Amygdala (tissue), 56 donors: ENCODE data around the gene C1orf105.

Source experiments
- DNase-seq, 56 donors: peaks; one replicate each; lab custom pipeline; 2025; lab: John Stamatoyannopoulos, UW

The C1orf105 gene

GRCh38 chr1:172394811-172395210, 25.7 kb upstream of the C1orf105 start:
- DNase-seq = no peak

GRCh38 chr1:172395576-172395975, 24.9 kb upstream of the C1orf105 start:
- DNase-seq = no peak

- no peak for DNase-seq
These were observed 23.3 kb upstream of the C1orf105 start for GRCh38 chr1:172397221-172397620.

DNA sequence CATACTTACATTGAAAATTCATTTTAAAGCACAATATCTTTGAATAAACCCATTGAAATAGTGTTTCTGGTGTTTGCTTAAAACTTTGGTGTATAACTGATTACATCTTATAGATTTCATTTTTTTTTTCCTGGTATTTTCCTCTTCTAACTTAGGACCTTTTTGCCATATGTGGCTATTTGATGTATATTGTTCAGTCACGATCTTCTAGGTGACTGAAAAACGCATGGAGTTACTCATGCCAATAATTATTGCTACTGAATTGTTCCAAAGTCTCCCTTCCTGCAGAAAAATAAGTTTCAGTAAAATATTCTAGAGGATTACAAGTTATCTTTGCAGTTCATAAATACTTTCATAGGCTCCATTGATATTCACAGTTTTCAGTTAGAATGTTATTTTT, 22.9 kb upstream of the C1orf105 start:
- DNase-seq = no peak

DNA sequence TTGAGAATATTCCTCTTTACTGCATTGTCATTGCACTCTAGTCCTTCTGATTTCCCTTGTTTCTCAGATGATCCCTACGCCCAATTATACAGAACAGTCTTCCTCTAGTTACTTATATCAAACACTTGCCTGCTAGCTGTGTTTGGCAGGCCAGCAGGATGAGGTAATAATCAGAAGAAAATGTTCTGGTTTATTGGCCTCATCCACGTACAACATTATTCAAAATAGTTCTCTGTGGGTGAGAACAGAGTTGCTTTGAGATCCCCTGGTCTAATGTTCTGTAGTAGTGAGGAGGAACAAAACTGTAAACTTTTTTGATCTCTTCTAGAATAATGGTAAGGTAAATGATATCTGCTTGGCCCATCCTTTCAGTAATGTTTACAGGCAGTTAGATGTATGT, 22.3 kb upstream of the C1orf105 start:
- no peak for DNase-seq

- DNase-seq = peak in 36 of 56 donors; percentile 5 to 74 (median 36)
These were observed 21.3 kb upstream of the C1orf105 start for GRCh38 chr1:172398970-172399755.

- no peak for DNase-seq
These were observed 20.4 kb upstream of the C1orf105 start for GRCh38 chr1:172399756-172400721.

GRCh38 chr1:172400722-172401105, 19.8 kb upstream of the C1orf105 start:
- no peak for DNase-seq

DNA sequence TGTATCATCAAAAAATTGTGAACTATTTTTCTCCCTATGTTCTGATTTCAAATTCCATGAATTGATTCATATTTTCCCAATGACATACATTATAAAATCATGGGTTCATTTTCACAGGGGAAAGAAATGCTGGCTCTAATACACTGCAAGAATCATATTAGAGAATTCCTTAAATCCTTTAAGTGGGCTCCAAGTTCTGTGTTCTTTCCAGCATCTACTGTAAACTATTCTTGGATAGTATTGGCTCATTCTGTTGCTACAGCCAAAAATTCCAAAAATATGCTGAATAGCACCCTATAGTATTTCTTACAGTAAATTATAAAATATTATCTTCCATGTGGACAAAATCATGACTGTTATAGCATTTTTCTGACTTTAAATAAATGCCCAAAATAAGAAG, 19.0 kb upstream of the C1orf105 start:
- no peak for DNase-seq

DNA sequence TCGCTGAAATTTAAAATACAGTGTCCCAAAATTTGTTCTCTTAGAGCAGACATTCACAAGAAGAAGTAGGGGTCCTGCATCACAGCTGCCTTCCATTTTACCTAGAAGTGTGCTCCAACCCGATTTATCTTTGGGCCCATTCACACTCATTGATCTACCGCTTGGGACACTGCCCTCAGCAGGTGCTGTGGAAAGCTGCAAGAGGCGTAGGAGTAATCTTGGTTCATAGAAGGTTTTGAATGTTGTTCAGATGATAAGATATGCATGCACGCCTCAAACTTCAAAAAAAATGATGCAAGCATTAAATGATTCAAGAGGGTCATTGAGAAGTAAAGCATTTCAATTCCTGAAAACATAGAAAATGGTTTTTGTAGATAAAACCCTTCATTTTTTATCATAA, 18.6 kb upstream of the C1orf105 start:
- no peak for DNase-seq

GRCh38 chr1:172402878-172403569, 17.5 kb upstream of the C1orf105 start:
- no peak for DNase-seq

DNA sequence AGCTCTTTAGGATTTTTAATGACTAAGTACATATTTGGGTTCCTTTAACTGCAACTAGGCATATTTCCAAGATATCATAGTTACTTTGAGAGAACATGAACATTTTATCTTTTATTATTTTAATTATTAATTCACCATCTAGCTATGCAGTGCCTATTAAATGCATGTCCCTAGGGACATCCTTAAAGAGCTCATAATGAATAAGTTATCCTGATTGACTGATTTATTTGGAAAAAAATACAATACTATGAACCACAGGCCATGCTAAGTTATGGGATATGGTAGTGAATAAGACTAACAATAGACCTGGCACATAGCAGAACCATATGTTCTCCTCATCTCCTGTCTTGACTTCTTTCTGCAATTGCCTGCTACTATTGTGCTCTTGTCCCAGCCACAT, 16.4 kb upstream of the C1orf105 start:
- no peak for DNase-seq

- no peak for DNase-seq
These were observed 14.6 kb upstream of the C1orf105 start for GRCh38 chr1:172405912-172406311.

- no peak for DNase-seq
These were observed 13.5 kb upstream of the C1orf105 start for GRCh38 chr1:172406968-172407367.

DNA sequence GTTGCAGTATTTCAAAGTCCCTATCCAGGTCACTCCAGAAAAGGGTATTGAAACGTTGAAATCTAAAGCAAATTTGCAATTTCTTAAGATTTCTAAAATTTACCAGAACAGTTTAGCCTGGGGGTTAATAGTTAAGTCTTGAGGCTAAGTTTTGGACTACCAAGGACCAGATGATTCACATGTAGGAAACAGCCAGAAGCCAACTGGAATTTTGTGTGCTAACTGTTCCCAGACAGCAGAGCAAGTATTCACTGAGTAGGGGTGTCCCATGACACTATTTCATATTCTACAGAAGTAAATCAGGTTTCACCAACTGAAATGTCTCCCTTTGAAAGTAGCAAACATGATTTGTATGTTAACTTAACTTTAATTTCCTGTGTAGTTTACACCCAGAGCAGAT, 11.5 kb upstream of the C1orf105 start:
- DNase-seq = no peak

DNA sequence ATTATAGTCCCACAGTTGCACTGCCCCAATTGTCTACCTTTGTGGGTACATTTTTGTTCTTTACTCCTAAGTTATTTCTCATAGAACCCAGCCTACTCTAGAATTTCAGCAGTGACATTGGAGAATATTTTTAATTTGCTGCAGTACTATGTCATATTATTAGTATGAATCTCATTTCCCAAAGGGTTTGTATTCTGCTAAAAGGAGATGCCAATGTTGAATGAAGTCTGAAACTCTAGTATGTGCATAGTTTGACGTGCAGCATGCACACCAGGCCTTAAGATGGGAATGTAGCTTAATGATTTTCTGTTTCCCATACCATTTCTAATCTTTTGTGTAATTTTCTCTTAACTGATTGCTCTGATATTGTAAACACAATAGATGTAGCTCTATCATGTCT, 10.5 kb upstream of the C1orf105 start:
- no peak for DNase-seq

DNA sequence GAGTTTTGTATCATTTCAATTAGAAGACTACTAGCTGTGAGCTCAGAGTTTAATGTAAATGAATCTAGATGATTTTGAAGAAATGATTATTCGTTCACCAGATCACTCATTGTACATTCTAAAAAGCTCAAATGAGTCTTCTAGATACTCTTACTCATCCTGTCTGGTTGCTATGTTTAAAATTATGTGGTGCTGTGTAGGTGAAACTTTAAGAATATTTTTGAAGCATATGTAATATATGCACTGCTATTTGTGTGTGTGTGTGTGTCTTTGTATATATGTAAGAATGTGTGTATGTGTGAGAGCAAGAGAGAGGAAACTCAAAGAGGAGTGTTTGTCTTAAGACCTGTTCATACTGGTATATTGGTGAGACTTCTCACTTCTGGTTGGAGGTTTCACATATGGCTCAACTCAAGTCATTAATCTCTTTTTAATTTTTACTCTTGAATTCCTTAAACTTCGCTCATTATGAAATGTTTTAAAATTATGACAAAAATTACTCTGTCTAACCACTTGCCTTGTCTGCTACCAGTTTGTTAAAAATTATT, 8.6 kb upstream of the C1orf105 start:
- no peak for DNase-seq

DNA sequence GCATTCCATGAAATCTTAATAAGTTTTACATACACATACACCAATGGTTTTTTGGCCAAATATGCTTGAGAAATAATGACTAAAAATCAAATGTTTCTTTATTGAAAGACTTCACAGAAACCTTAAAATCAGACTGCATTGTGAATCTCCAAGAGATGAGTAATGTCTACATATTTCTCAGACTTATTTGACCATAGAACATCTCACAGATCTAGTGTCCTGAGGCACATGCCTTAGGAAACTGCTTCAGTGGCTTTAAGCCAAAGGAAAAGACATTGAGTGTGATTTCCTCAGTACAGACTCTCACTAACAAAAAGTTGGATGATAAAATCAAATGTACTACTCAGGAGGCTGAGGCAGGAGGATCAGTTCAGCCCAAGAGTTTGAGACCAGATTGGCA, 6.2 kb upstream of the C1orf105 start:
- no peak for DNase-seq

- no peak for DNase-seq
These were observed 3.9 kb upstream of the C1orf105 start for GRCh38 chr1:172416496-172417035.

DNA sequence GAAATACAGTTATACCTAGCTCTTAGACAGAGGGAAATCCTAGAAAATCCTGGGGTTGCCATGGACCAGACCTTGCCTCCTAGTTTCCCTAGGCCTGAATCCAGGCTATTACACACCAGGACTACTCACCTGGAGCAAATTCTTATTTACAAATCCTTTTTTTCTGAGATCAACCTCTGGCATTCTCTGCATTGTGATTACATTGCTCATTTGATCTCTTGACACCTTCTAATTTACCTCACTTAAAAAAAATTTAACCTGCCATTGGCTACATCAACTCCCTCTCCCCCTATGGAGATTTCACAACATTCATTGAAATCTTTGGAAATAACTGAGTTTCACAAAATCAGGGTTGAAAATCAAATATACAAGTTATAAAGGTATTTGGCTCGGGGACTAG, 2.9 kb upstream of the C1orf105 start:
- no peak for DNase-seq
